HepG2 (cell line): Measurements from ENCODE around the gene PDZD2. TPM values are rescaled to one million over a fixed set of nuclear protein-coding genes. Genes with fewer than 3 reads are reported as not detected.

Experiments
- ATAC-seq: fragments of 200-7000 bp; cut with Tn5 transposase; 3 replicates; pipeline ENCODE4 v1.9.1; 2020; ENCODE audit warnings: mild to moderate bottlenecking, moderate library complexity
- BruUV-seq: library from RNA; stranded (reverse); fragments of 400-500 nt; replicated peaks from 2 replicates; lab custom pipeline; 2021; lab: Mats Ljungman, UMichigan
- CTCF ChIA-PET: fragments of 300-600 bp; formaldehyde crosslinking; extraction: SDS; loops from one replicate; lab custom pipeline; 2021; ENCODE audit warnings: low total read pairs, inconsistent platforms, low intra/inter-chr PET ratio; lab: Yijun Ruan, JAX
- POLR2A ChIA-PET: fragments of 350-600 bp; sonication (Branson Sonifier 250); formaldehyde crosslinking; loops from one replicate; lab custom pipeline; 2020; ENCODE audit warnings: antibody characterized with exemption, inconsistent platforms; lab: Yijun Ruan, JAX
- DNase-seq: peaks from one replicate; pipeline ENCODE4 v3.0.0-alpha.2; 2015; ENCODE audit warnings: low spot score
- FAIRE-seq: peaks from 3 replicates; lab custom pipeline; 2011; peaks lifted over from hg19 to GRCh38; lab: Jason Lieb, UNC
- H2AFZ ChIP-seq: one replicate; pipeline ENCODE4 v1.6.1; 2011; ENCODE audit warnings: low read length, inconsistent platforms
- H3K27ac ChIP-seq: fragments of 300-600 bp; 3 replicates; pipeline ENCODE4 v1.8.0; 2011; ENCODE audit warnings: mixed run types, mild to moderate bottlenecking, mixed read lengths, low read length, inconsistent platforms; ENCODE audit not compliant: insufficient read depth; ENCODE audit errors: extremely low read length
- H3K27me3 ChIP-seq, 2 experiments: fragments of 200-600 bp in 1 of 2; 2 replicates in 1 of 2; 3 replicates in 1 of 2; pipeline versions ENCODE4 v1.6.0 to v1.8.0; 2011; ENCODE audit warnings: low read length in 2 of 2, mild to moderate bottlenecking in 2 of 2, moderate library complexity in 2 of 2, inconsistent platforms in 1 of 2; ENCODE audit not compliant: insufficient read depth in 2 of 2, control insufficient read depth in 1 of 2
- H3K36me3 ChIP-seq, 2 experiments: fragments of 200-600 bp in 1 of 2; replicated peaks in 1 of 2; 2 replicates in 1 of 2; 3 replicates in 1 of 2; pipeline versions ENCODE4 v1.5.1 to v1.8.0; 2011; ENCODE audit warnings: low read length in 2 of 2, inconsistent platforms in 1 of 2; ENCODE audit not compliant: insufficient read depth in 2 of 2, control insufficient read depth in 1 of 2
- H3K4me1 ChIP-seq: 2 replicates; pipeline ENCODE4 v1.5.1; 2012; ENCODE audit warnings: low read length, inconsistent platforms; ENCODE audit not compliant: insufficient read depth
- H3K4me2 ChIP-seq: 2 replicates; pipeline ENCODE4 v1.6.0; 2011; ENCODE audit warnings: low read depth, low read length, inconsistent platforms
- H3K4me3 ChIP-seq, 3 experiments: fragments of 200-600 bp in 1 of 3; sonication (generic), shearing (Covaris generic) in 1 of 3; replicated peaks in 1 of 3; 2 replicates each; pipeline ENCODE4 v1.5.1; 2011 to 2016; ENCODE audit warnings: low read length in 3 of 3, inconsistent platforms in 2 of 3, low read depth in 2 of 3, mild to moderate bottlenecking in 2 of 3, control low read depth in 1 of 3, mixed read lengths in 1 of 3; ENCODE audit not compliant: insufficient read depth in 1 of 3
- H3K79me2 ChIP-seq: one replicate; pipeline ENCODE4 v1.6.1; 2011; ENCODE audit warnings: low read length, inconsistent platforms; ENCODE audit not compliant: insufficient read depth
- H3K9ac ChIP-seq: 2 replicates; pipeline ENCODE4 v1.6.0; 2011; ENCODE audit warnings: mild to moderate bottlenecking, low read depth, low read length, inconsistent platforms; ENCODE audit not compliant: insufficient read depth
- H3K9me3 ChIP-seq: 2 replicates; pipeline ENCODE4 v1.5.1; 2012; ENCODE audit warnings: mild to moderate bottlenecking, low read length
- H4K20me1 ChIP-seq: 2 replicates; pipeline ENCODE4 v1.6.0; 2011; ENCODE audit warnings: inconsistent platforms, mild to moderate bottlenecking, low read length, moderate library complexity; ENCODE audit not compliant: insufficient read depth
- CREB1 ChIP-seq, 2 experiments: fragments of 450-650 bp in 1 of 2; IDR thresholded peaks; 2 replicates each; pipeline ENCODE4 v1.6.1; 2016 to 2017; ENCODE audit warnings: control low read depth in 1 of 2, mild to moderate bottlenecking in 1 of 2, missing compliant biosample characterization in 1 of 2, missing genetic modification characterization in 1 of 2
- NCOR1 ChIP-seq: fragments of 200-600 bp; sonication (generic); IDR thresholded peaks from 2 replicates; pipeline ENCODE4 v1.7.0; 2017; ENCODE audit warnings: antibody characterized with exemption, low read length, borderline replicate concordance
- PHB2 ChIP-seq: fragments of 450-650 bp; IDR thresholded peaks from 2 replicates; pipeline ENCODE4 v1.6.1; 2018; ENCODE audit not compliant: partially characterized antibody
- WGBS: methylation state at CpG from one replicate; pipeline ENCODE4 v1.1.6; 2017; ENCODE audit warnings: low lambda C conversion rate; 5-methylcytosine and 5-hydroxymethylcytosine counted together
- in situ Hi-C: cut with HindIII; loops from 2 replicates; pipeline ENCODE4 v1.10.0; 2017; ENCODE audit warnings: low pct_unique_long_range_greater_than_20kb; ENCODE audit not compliant: extremely low pct_ligation_motif_present
- intact Hi-C: fragments of 100-400 bp; cut with micrococcal nuclease; formaldehyde crosslinking; loops from one replicate; pipeline ENCODE4 v1.10.0; 2022; ENCODE audit not compliant: unreplicated experiment
- polyA plus RNA-seq, 8 experiments: library from polyadenylated mRNA; depleted of rRNA in 3 of 8; stranded (reverse) in 7 of 8; unstranded in 1 of 8; fragments of >200 nt; fragmentation: Illumina TruSeq in 4 of 8; extraction: Trizol in 4 of 8; gene quantifications; 2 replicates each; pipeline versions ENCODE4 v1.2.1 to v1.2.3, GENCODE V29; 2011 to 2016; ENCODE audit warnings: low read depth in 4 of 8, missing spikeins in 1 of 8, mixed read lengths in 1 of 8; ENCODE audit not compliant: insufficient read depth in 1 of 8
- total RNA-seq, 5 experiments: library from RNA; depleted of rRNA; stranded (reverse); fragments of >200 nt; fragmentation: Illumina TruSeq; extraction: Trizol; gene quantifications; 2 replicates each; pipeline ENCODE4 v1.2.3, GENCODE V29; 2016; ENCODE audit warnings: low read depth in 1 of 5
- TF ChIP-seq, protein P1 (sequence below): sonication (generic); formaldehyde crosslinking; IDR thresholded peaks from 2 replicates; pipeline ENCODE4 v1.5.1; 2020; ENCODE audit warnings: mild to moderate bottlenecking, missing genetic modification reagents, moderate library complexity

PDZD2 gene
- total and polyA plus RNA-seq, 2 of the 13 experiments (the other 11 are each of a cell fraction or from before 2014, with no cell fraction given), result 0.04 TPM; not detected in 1

DNA sequence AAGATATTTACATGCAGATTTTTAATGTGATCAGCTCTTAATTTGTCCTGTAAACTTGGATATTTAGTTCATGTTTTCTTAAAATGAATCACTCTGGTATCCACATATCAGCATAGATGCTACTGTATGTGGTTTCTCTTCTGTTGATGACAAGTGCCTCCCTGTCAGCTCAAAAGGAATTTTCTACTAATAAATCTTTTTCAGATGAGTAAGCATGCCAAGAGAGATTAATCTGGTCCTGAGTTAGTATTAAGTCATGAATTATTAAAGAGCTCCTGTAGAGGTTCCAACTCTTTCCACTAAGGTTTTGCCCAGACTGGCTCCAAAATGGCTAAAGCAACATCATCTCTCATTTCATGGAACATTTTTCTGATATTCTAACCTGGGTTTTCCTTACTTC, 406.0 kb downstream of the PDZD2 start:
- Histone ChIP-seq H2AFZ (no peak overlapping the region), H3K27me3 (peaks cover 0 to 11% of the 10 kb centered on the region in 2 experiments; a peak in 1 of 5 replicates), H3K36me3 (no peaks in the 10 kb centered on the region), H3K79me2 (no peaks in the 10 kb centered on the region), H3K9ac (no peak overlapping the region), H3K9me3 (no peaks in the 10 kb centered on the region), H3K27ac (no peak overlapping the region), H4K20me1 (no peaks in the 10 kb centered on the region), H3K4me3 (no peak overlapping the region), H3K4me2 (no peak overlapping the region), H3K4me1 (no peaks in the 10 kb centered on the region)
- BruUV-seq, result no TSS peak
- TF ChIP-seq, protein P1, sequence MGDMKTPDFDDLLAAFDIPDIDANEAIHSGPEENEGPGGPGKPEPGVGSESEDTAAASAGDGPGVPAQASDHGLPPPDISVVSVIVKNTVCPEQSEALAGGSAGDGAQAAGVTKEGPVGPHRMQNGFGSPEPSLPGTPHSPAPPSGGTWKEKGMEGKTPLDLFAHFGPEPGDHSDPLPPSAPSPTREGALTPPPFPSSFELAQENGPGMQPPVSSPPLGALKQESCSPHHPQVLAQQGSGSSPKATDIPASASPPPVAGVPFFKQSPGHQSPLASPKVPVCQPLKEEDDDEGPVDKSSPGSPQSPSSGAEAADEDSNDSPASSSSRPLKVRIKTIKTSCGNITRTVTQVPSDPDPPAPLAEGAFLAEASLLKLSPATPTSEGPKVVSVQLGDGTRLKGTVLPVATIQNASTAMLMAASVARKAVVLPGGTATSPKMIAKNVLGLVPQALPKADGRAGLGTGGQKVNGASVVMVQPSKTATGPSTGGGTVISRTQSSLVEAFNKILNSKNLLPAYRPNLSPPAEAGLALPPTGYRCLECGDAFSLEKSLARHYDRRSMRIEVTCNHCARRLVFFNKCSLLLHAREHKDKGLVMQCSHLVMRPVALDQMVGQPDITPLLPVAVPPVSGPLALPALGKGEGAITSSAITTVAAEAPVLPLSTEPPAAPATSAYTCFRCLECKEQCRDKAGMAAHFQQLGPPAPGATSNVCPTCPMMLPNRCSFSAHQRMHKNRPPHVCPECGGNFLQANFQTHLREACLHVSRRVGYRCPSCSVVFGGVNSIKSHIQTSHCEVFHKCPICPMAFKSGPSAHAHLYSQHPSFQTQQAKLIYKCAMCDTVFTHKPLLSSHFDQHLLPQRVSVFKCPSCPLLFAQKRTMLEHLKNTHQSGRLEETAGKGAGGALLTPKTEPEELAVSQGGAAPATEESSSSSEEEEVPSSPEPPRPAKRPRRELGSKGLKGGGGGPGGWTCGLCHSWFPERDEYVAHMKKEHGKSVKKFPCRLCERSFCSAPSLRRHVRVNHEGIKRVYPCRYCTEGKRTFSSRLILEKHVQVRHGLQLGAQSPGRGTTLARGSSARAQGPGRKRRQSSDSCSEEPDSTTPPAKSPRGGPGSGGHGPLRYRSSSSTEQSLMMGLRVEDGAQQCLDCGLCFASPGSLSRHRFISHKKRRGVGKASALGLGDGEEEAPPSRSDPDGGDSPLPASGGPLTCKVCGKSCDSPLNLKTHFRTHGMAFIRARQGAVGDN (CRISPR knock-in tag), result no peak
- TF ChIP-seq NCOR1, result no peak
- DNase-seq (no peak), FAIRE-seq (no peak), ATAC-seq (no peak)
- in situ Hi-C loops, result no loop called here
- POLR2A ChIA-PET, result no interaction called here
- CTCF ChIA-PET, result no interaction called here
- intact Hi-C loops, result no loop called here

DNA sequence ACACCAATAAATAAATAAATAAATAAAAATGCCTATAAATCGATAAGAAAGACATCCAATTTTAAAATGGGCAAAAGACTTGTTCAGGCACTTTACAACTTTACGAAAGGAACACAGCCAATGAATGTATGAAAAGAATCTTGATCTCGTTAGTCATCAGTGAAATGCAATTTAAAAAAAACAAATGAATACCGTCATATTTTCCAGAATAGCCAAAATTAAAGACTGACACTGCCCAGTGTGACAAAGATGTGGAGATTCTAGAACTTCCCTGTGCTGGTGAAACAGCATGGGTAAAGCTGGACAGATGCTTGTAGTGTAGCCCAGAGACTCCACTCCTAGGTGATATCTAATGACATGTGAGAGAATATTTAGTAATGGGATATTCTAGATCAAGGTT, 408.1 kb downstream of the PDZD2 start:
- Histone ChIP-seq H4K20me1 (no peaks in the 10 kb centered on the region), H3K27ac (no peak overlapping the region), H3K4me1 (no peaks in the 10 kb centered on the region), H3K9me3 (no peaks in the 10 kb centered on the region), H3K36me3 (no peaks in the 10 kb centered on the region), H3K27me3 (peaks cover 2 to 16% of the 10 kb centered on the region in 2 experiments; a peak in 2 of 5 replicates), H2AFZ (no peak overlapping the region), H3K4me2 (no peak overlapping the region), H3K9ac (no peak overlapping the region), H3K79me2 (no peaks in the 10 kb centered on the region), H3K4me3 (no peak overlapping the region)
- intact Hi-C loops (no loop called here), in situ Hi-C loops (no loop called here)
- ChIA-PET CTCF (no interaction called here), POLR2A (no interaction called here)
- 38% methylated on average over 4 of the region's 4 CpGs for WGBS
- ATAC-seq (no peak), FAIRE-seq (no peak), DNase-seq (no peak)
- TF ChIP-seq CREB1 (IDR thresholded peaks at IDR 0.05) (no peak), CREB1 (CRISPR knock-in tag; IDR thresholded peaks at IDR 0.05) (no peak), PHB2 (no peak)
- no TSS peak for BruUV-seq
